EH (cell line): ENCODE measurements around the gene OSBPL10.

Experiments used
- DNase-seq: peaks from one replicate; pipeline ENCODE4 v3.0.0-alpha.2; 2015; ENCODE audit warnings: low read depth

OSBPL10 gene

GRCh38 chr3:31772272-31772671 lies 208.8 kb downstream of the OSBPL10 start:
- no peak for DNase-seq

- DNase-seq = no peak
Measured at GRCh38 chr3:31770822-31771326, 210.2 kb downstream of the OSBPL10 start.

- DNase-seq = peak; percentile 54
Measured at GRCh38 chr3:31768479-31769125, 212.5 kb downstream of the OSBPL10 start.

- no peak for DNase-seq
Measured at GRCh38 chr3:31767920-31768319, 213.1 kb downstream of the OSBPL10 start.

- no peak for DNase-seq
Measured at GRCh38 chr3:31766669-31767068, 214.4 kb downstream of the OSBPL10 start.

GRCh38 chr3:31765871-31766270 lies 215.2 kb downstream of the OSBPL10 start:
- DNase-seq = no peak

- no peak for DNase-seq
Measured at GRCh38 chr3:31763731-31764130, 217.3 kb downstream of the OSBPL10 start.

- no peak for DNase-seq
Measured at GRCh38 chr3:31762888-31763351, 218.1 kb downstream of the OSBPL10 start.

GRCh38 chr3:31762097-31762764 lies 218.8 kb downstream of the OSBPL10 start:
- no peak for DNase-seq

- no peak for DNase-seq
Measured at GRCh38 chr3:31760654-31761053, 220.4 kb downstream of the OSBPL10 start.

GRCh38 chr3:31758322-31758965 lies 222.6 kb downstream of the OSBPL10 start:
- DNase-seq = no peak

GRCh38 chr3:31755926-31756658 lies 225.0 kb downstream of the OSBPL10 start:
- no peak for DNase-seq

GRCh38 chr3:31754575-31755278 lies 226.3 kb downstream of the OSBPL10 start:
- DNase-seq = no peak

GRCh38 chr3:31753050-31753425 lies 228.0 kb downstream of the OSBPL10 start:
- DNase-seq = no peak

- no peak for DNase-seq
Measured at GRCh38 chr3:31752305-31753049, 228.6 kb downstream of the OSBPL10 start.

GRCh38 chr3:31750341-31750740 lies 230.7 kb downstream of the OSBPL10 start:
- no peak for DNase-seq

GRCh38 chr3:31748933-31749295 lies 232.1 kb downstream of the OSBPL10 start:
- DNase-seq = no peak

GRCh38 chr3:31748281-31748932 lies 232.7 kb downstream of the OSBPL10 start:
- no peak for DNase-seq

- DNase-seq = no peak
Measured at GRCh38 chr3:31747785-31748184, 233.3 kb downstream of the OSBPL10 start.

- no peak for DNase-seq
Measured at GRCh38 chr3:31744913-31745312, 236.1 kb downstream of the OSBPL10 start.
